Fibroblast of lung (primary cell): ENCODE results near the gene DBH.

Experiments
- EZH2 ChIP-seq: IDR thresholded peaks from 2 replicates; pipeline ENCODE4 v1.5.1; 2012; ENCODE audit warnings: low read length, control low read depth, mild to moderate bottlenecking; ENCODE audit errors: missing control alignments
- TF ChIP-seq, protein P1 (sequence below), 2 donors: IDR thresholded peaks in 1 of 2; conservative IDR thresholded peaks in 1 of 2; 1 replicate in 1 of 2; 2 replicates in 1 of 2; pipeline ENCODE4 v1.5.1; 2011 to 2012; ENCODE audit warnings: low read length in 2 of 2, control low read depth in 1 of 2, inconsistent platforms in 1 of 2, low read depth in 1 of 2, mild to moderate bottlenecking in 1 of 2

DNA sequence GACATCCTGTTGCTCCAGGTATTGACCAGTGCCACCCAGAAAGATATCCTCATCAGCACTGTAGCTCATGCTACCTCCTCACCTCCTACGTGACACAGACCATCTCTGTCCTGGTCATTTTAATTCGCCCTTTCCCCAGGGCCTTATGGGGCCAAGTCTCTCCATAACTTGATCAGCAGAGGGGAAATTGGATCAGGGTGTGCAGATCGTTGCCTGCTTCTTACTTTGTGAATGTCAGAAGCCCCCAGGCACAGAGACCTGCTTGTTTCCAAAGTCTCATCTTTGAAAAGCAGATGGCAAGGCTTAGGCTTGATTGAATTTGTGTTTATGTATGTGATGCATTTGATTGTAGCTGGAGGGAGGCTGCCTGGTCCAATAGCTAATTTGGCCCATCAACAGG is 8.8 kb upstream of the DBH start:
- TF ChIP-seq, protein P1, sequence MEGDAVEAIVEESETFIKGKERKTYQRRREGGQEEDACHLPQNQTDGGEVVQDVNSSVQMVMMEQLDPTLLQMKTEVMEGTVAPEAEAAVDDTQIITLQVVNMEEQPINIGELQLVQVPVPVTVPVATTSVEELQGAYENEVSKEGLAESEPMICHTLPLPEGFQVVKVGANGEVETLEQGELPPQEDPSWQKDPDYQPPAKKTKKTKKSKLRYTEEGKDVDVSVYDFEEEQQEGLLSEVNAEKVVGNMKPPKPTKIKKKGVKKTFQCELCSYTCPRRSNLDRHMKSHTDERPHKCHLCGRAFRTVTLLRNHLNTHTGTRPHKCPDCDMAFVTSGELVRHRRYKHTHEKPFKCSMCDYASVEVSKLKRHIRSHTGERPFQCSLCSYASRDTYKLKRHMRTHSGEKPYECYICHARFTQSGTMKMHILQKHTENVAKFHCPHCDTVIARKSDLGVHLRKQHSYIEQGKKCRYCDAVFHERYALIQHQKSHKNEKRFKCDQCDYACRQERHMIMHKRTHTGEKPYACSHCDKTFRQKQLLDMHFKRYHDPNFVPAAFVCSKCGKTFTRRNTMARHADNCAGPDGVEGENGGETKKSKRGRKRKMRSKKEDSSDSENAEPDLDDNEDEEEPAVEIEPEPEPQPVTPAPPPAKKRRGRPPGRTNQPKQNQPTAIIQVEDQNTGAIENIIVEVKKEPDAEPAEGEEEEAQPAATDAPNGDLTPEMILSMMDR (conservative IDR thresholded peaks at IDR 0.05 in 1 of 2, IDR thresholded peaks at IDR 0.05 in 1 of 2; ENCODE audit: low read depth in 1 of 2, low read length in 2 of 2): no peak
- no peak for TF ChIP-seq EZH2
